HG03175 (cell line): ENCODE data around the gene OTUD5.

Source experiments
- ATAC-seq: cut with Tn5 transposase; IDR thresholded peaks from one replicate; pipeline ENCODE4 v1.9.1; 2021; ENCODE audit warnings: mild to moderate bottlenecking, moderate library complexity; ENCODE audit not compliant: unreplicated experiment

The OTUD5 gene

GRCh38 chrX:48972220-48973164 lies 15.1 kb upstream of the OTUD5 start:
- ATAC-seq = no peak

- no peak for ATAC-seq
These were observed 14.1 kb upstream of the OTUD5 start, which contains the start of gene KCND1 for GRCh38 chrX:48971249-48972219. TSS of gene KCND1 (minus strand) at chrX:48971844. CDS start at chrX:48970271, 1,573 bp downstream.

DNA sequence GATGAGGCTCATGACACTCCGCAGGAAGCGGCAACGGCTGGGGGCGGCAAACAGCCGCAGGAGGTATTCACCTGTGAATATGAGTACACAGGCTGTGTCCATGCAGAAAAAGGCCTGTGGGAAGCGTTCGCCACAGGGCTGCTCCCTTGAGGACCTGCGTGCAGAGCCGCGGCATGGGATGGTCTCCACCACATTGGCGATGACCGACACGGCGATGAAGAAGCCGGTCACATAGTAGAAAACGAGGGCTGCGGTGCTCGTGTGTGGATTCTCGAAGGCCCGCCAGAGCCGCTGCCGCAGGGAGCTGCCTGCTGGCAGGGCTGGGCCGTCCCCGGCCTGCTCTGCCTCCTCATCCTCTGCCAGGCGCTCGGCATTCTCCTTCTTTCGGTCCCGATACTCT lies 12.1 kb upstream of the OTUD5 start:
- no peak for ATAC-seq

- ATAC-seq = no peak
These were observed 11.0 kb upstream of the OTUD5 start for GRCh38 chrX:48968377-48968776.

GRCh38 chrX:48966796-48967579 lies 9.6 kb upstream of the OTUD5 start:
- ATAC-seq = no peak

DNA sequence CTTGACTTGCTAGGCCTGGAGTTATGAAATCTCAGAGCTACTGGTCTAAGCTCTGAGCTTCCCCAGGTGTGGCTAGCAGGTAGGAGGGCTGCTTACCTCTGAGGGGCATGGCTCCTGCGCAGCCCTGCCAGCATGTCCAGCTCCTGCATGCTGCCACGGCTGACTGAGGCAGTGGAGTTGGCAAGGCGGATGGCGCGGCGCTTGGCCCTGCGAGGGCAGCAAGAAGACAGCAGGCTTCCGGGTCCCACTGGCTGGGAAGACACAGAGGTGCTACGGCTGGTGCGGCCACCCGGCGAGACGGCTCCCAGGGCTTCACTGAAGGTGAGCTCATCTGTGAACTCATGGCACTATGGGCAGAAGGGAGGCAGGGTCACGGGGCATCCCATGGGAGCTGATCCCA lies 8.6 kb upstream of the OTUD5 start:
- ATAC-seq = no peak

DNA sequence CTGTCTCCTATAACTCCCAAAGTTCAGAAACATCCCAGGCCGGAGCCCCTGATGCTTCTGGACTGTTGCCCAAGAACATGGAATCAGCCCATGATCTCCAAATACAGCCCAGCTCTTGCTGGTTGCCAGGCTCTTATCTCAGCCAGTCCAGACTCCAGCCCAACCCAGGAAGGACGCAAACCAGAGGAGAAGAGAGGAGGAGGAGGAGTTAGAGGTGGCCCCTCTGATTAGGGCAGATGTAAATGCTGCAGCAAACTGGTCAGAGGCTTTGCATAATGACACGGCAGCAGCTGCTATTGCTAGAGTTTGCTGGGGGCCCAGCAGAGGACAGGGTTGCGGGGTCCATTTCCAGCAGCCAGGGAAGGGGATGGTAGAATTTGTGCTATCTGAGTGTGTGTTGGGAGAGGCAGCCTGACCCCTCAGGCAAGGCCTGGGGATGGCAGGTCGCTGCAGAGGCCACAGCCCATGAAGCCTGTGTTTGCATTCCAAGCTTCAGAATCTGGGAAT lies 4.2 kb upstream of the OTUD5 start:
- no peak for ATAC-seq

GRCh38 chrX:48960291-48960690 lies 2.9 kb upstream of the OTUD5 start:
- no peak for ATAC-seq

- no peak for ATAC-seq
These were observed 1.3 kb upstream of the OTUD5 start for GRCh38 chrX:48958635-48959094.

- ATAC-seq = peak; percentile 88
These were observed 624 bp upstream of the OTUD5 start for GRCh38 chrX:48957827-48958634.

- no peak for ATAC-seq
These were observed 536 bp downstream of the OTUD5 start for GRCh38 chrX:48956728-48957414.

DNA sequence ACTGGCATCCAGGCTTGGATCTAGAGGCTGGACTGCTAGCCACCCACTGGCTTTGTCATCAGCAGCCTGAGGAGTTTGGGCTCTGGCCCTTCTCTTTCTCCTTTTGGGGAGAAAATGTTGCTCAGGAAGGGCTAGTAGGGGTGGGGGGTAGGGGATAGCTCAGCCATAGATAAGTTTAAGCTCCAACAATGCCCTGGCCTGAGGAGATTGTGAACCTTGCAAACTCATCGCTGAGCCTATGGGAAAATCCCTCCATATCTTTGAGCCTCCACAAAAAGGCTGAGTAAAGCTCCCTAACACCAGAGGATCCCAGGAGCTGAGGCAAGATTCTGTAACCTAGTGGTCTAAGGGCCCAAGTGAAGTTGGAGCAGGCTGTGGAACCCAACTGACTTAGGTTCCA lies 8.8 kb downstream of the OTUD5 start:
- ATAC-seq = no peak

DNA sequence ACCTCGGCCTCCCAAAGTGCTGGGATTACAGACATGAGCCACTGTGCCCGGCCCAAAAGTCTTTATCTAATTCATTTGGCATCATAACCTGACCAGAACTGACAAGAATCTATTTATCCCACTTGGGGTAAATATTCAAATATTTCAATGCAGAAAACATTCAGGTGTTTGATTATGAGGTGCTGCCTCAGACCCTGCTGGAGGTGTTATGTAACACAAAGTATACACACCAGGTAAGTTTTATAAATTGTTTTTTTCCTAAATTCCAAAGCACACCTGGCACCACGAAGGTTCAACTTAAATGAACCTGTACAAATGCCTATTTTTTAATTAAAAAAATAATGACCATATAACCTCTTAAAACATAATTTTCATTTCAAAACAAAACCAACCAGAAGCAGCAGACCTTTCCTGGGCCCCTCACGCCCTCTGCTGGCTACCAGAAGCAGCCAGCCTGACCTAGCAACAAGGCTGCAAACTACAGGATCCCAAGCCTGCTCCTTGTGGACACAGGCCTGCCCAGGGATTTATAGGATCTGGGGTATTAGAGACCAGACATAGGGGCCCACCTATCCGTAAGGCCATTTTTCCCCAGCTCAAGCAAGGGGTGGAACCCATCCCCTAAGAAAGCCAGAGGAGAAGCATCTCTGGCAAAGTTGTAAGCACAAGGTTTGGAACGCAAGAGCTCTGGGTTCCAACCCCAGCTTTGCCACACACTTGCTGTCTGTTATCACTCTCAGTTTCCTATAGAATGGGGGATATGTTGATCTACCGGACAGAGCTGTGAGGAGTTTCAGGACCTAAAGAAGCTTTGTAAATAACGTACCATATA lies 11.7 kb downstream of the OTUD5 start:
- ATAC-seq = no peak

- ATAC-seq = no peak
These were observed 14.5 kb downstream of the OTUD5 start for GRCh38 chrX:48942895-48943294.

GRCh38 chrX:48940404-48940955 lies 16.9 kb downstream of the OTUD5 start:
- no peak for ATAC-seq

DNA sequence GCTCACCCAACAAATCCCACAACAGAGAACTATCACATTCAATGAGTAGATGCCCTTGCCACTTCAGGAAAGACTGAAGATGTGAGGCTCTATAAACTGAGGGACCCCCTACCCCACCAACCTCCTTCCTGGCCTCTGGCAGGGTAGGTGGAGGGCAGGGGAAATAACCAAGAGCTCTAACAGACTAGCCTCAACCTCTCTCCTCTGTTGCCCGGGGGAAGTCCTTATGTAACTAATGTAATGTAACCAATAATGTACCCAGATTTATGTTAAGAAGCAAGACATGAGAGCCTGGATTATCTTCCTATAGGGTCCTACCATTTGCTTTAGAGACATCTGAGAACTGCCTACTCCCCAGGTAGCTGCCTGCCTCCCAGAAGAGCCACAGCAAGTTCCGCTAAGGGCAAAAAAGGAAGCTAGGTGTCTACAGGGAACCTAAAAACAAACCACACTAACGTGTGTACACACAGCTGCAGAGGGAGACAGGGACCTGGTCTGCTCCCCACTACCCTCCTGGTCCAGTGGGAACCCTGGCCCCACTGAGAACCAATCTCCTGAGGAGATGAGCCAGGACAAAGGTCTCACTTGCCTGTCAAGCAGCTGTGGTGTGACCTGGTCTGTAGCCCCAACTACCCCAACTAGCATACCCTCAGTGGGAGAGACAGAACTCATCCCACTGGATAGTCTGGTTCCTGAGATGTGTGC lies 17.7 kb downstream of the OTUD5 start:
- no peak for ATAC-seq
